GM10266 (cell line): ENCODE measurements around the gene SPAG16.

Experiments used
- DNase-seq: peaks from one replicate; pipeline ENCODE4 v3.0.0; 2012; ENCODE audit errors: extremely low spot score
- CTCF ChIP-seq: IDR thresholded peaks from 2 replicates; pipeline ENCODE4 v1.5.1; 2012; ENCODE audit warnings: mild to moderate bottlenecking, low read depth; ENCODE audit not compliant: control insufficient read depth, insufficient read depth; ENCODE audit errors: missing control alignments

Gene SPAG16

DNA sequence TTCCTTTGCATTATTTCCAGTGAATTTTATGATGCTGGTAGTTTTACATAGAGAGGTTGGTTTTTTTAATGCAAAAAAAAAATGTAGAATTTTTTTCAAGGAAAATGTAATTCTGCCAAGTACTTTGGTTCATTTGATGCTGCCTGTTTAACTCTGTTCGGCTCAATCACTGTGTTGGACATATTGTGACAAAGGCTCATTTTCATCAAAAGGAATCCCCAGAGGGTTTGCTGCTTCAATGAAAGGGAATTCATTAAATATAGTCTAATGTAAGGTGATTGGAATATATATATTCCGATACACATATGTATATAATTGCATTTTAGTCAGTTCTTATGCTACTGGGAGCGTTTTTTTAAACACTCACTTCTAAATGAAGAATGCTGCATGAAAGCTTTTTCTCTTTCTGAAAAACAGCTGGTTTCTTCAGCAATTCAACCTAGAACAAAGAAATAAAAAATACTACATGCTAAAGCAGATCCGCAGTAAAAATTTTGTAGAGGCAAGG is 812.0 kb downstream of the SPAG16 start:
- DNase-seq = no peak
- no peak for TF ChIP-seq CTCF

GRCh38 chr2:214098811-214099210 is 814.5 kb downstream of the SPAG16 start:
- DNase-seq = no peak
- TF ChIP-seq CTCF = no peak

DNA sequence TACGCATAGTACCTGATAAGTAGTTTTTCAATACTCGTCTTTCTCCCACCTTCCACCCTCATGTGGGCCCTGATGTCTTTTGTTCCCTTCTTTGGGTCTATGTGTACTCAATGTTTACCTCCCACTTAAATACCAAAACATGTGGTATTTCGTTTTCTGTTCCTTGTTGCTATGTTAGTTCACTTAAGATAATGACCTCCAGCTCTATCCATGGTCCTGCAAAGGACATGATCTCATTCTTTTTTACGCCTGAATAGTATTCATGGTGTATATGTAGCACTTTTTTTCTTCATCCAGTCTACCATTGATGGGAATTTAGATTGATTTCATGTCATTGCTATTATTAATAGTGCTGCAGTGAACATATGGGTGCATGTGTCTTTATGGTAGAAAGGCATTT is 816.2 kb downstream of the SPAG16 start:
- DNase-seq = no peak
- TF ChIP-seq CTCF = no peak

- no peak for DNase-seq
- no peak for TF ChIP-seq CTCF
Observed at GRCh38 chr2:214103276-214104001, 819.2 kb downstream of the SPAG16 start.

- no peak for TF ChIP-seq CTCF
- DNase-seq = no peak
Observed at GRCh38 chr2:214104219-214104618, 820.0 kb downstream of the SPAG16 start.

DNA sequence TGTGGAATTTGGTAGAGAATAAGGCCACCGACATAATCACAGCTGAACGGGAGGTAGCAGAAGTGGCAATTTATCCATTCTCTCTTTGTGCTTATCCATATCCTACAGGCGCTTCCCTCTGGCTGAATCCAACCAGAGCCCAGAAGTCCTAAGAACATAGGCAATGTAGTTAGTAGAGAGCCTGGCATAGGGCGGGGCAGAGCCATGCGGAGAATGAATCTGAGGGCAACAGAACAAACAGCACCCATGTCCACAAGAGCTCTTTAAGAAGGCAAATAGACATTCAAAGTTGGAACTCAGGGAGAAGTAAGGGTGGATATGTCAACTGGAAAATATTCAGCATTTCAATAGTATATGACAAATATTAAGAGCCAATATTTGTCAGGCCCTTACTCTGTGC is 820.7 kb downstream of the SPAG16 start:
- DNase-seq = no peak
- TF ChIP-seq CTCF = no peak

DNA sequence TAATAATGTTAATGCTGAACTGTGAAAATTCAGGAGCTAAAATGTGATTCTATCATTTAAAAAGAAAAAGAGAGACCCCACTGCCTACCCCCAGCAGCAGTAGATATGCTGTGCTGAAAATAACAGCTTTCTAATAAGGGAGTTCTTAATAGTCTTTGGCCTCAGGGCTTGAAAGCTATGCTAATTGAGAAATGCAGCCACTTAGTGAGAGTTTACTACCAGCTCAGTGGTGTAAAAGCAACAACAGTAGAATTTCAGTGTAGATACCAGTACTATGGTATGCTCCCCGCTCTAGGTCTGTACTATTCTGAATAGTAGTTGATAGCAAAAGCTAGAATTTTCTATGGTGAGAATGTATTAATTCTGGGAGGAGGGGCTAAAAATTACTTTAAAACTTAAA is 823.5 kb downstream of the SPAG16 start:
- TF ChIP-seq CTCF = no peak
- no peak for DNase-seq
